ENCODE data around the gene GATD1.

Gene GATD1

DNA sequence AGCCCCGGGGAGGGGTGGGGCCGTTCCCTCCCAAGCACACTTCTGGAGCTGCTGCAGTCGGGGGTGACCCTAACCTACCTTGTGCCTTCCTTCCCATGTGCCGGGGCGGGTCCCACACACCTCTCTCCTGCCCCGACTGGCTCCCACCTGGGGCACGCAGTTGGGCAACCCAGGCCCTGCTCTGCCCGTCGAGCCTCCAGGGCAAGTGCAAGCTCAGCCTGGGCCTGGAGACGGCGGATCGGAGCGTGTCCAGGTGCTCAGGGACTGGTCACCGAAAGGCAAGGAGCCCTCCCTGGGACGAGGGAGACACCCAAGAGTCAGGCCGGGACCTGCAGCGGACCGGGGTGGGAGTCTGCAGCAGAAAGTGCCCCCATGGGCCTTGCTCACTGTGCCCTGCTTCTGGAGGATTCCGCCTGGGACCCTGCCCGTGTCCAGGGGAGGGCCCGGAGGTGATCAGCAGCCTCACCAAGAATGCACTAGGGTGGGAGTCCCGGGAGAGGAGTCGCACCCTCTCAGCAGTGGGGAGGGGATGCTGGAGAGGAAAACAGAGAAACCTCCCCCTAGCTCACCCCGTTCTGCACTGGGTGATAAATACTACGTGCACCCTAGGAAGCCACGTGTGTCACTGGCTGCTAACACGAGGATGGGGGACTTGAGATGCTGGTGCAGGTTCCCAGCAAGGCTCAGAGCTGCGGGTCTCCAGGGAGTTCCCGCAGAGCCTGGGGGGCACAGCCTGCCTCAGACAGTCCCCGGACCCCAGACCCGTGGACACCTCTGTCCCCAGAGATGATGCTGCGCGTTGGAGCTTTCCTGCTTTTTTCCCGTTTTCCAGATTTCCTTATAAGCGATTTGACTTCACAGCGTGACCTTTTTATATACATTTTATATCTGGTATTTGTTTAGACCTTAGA is 5.2 kb upstream of the GATD1 start:
- DNase-seq (ENCODE audit: extremely low read depth in 1 of 2, low read depth in 1 of 2) = no peak

DNA sequence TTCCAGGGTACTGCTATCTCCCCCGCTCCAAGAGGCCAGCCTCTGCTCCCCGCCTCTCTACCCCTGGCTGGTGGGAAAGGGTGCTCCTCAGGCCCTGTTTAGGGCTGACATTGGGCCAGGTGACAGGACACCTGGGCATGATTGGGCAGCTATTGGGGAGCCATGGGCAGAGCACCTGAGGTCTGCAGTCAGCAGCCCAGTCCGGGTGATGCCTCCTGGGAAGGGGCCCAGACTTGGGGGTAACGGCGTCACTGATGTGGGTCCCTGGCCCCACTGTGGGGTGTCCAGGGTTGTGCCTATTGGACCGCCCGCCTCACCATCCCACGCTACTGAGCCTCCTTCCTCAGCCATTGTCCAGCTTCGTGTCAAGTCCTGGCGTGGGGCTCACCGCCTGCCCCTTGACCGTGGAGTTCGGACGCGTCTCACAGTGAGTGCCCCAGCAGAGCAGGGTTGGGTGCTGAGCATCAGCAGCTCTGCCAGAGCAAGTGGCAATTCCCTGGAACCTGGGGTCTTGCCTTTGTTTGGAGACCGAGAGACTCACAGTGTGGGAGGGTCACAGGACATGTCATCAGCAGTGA is 2.8 kb upstream of the GATD1 start:
- no peak for DNase-seq (ENCODE audit: extremely low read depth in 1 of 2, low read depth in 1 of 2)

GRCh38 chr11:778976-779954 is 2.0 kb upstream of the GATD1 start:
- DNase-seq (ENCODE audit: extremely low read depth in 1 of 2, low read depth in 1 of 2) = no peak

GRCh38 chr11:776561-777287 is 563 bp downstream of the GATD1 start:
- no peak for DNase-seq (ENCODE audit: extremely low read depth in 1 of 2, low read depth in 1 of 2)

DNA sequence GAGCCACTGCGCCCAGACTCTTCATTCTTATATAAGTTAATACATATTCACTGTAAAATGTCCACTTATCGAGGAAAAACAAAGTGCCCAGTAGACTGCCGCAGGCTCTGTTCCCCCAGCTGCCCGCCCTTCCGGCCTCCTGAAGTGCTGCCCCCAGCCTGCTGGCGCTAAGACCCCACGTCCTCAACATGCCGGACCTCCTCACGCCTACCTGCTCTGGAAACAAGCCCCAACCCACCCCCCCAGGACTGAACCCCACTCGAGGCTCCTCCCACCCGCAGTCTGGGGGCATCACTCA is 1.1 kb downstream of the GATD1 start:
- DNase-seq (ENCODE audit: extremely low read depth in 1 of 2, low read depth in 1 of 2) = no peak

- DNase-seq (ENCODE audit: extremely low read depth in 1 of 2, low read depth in 1 of 2) = no peak
Measured at GRCh38 chr11:774873-775592, 2.3 kb downstream of the GATD1 start.

- no peak for DNase-seq (ENCODE audit: extremely low read depth in 1 of 2, low read depth in 1 of 2)
Measured at GRCh38 chr11:773830-774229, 3.5 kb downstream of the GATD1 start.

- no peak for DNase-seq (ENCODE audit: extremely low read depth in 1 of 2, low read depth in 1 of 2)
Measured at GRCh38 chr11:773425-773824, 3.9 kb downstream of the GATD1 start.

DNA sequence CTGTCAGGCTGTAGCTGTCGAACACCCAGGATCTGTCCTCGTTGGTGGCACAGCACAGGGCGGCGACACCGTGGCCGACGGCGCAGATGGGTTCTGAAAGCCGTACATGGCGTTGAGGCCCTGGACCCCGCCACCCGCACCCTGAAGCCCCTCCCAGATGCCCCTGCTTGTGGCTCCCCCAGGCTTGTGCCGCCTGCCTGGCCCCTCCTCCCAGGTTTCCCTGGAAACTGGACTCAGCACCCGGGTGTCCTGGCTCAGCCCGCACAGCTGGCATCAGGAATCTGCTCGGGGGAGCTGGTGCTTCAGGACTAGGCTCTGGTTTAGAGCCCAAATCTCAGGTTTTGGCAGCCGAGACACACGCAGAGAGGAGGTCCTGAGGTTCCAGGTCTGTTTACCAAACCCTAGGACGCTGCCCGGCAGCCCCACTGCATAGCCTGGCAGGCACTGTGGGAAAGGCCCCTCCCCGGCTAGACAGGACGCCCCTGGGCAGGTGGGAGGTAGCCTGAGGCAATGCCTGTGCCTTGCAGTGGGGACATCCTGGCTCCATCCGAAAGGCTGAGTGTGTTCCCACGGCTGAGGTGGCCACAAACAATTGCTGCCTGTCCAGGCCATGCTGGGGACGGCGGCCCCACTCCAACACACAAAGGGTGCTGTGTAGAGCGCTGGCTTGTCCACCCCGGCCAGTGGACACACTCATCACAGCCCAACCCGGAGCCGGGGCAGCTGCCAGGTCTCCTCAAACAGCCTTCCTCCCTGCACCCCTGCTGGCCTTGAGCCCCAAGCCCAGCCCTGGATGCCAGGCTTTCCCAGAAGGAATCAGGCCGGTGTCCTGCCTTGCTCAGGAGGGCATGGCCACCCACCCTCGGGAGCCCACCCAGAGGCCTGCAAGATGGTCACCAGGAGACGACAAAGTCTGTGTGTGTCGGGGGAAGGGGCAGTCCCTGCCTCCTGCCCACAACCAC is 4.6 kb downstream of the GATD1 start:
- DNase-seq (ENCODE audit: extremely low read depth in 1 of 2, low read depth in 1 of 2) = no peak

- DNase-seq (ENCODE audit: extremely low read depth in 1 of 2, low read depth in 1 of 2) = no peak
Measured at GRCh38 chr11:771617-772204, 5.6 kb downstream of the GATD1 start.

- DNase-seq (ENCODE audit: extremely low read depth in 1 of 2, low read depth in 1 of 2) = no peak
Measured at GRCh38 chr11:770642-771616, 6.4 kb downstream of the GATD1 start.

- DNase-seq (ENCODE audit: extremely low read depth in 1 of 2, low read depth in 1 of 2) = no peak
Measured at GRCh38 chr11:769887-770641, 7.2 kb downstream of the GATD1 start.

GRCh38 chr11:767238-767637 is 10.0 kb downstream of the GATD1 start:
- no peak for DNase-seq (ENCODE audit: extremely low read depth in 1 of 2, low read depth in 1 of 2)

DNA sequence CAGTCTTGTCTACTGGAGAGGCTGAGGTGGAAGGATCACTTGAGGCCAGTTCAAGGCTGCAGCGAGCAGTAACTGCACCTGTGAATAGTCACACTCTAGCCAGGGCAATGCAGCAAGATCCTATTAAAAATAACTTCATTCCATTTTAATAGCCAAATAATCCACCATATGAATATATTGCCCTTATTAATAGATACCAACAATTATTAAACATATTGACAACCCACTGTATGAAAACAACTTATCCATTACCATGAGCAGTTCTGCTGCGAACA is 10.4 kb downstream of the GATD1 start:
- no peak for DNase-seq (ENCODE audit: extremely low read depth in 1 of 2, low read depth in 1 of 2)

DNA sequence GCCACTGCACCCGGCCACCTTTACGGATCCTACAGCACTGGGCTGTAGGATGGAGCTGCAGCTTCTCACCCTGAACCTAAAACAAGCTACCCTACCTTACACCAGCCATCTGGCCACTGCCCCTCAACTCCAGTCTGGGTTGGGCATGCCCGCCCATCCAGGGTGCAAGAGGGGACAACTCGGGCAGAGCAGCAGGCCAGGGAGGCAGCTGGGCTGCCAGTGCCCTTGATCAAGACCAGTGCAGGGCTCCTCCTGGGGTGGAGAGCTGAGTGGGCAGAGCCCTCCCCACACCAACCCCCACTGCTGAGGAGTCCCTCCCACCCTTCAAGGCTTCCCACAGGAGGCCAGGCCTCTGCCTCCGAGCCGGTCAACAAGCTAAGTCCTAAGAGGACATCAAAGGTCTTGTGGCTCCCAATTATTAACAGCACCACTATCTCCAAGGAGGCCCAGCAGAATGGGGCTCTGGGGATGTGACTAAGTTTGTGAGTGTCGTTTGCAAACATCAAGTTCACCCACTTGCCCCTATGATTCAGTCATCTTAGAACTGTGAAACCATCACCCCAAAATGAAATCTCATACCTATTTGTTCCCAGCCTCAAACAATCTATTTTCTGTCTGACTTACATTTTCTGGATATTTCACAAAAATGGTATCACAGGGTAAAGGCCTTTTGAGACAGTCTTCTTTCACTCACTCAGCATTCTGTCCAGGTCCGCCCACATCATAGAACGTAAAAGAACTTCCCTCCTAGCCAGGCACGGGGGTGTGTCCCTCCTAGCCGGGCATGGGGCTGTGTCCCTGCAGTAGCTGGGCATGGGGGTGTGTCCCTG is 11.0 kb downstream of the GATD1 start:
- DNase-seq (ENCODE audit: extremely low read depth in 1 of 2, low read depth in 1 of 2) = no peak

DNA sequence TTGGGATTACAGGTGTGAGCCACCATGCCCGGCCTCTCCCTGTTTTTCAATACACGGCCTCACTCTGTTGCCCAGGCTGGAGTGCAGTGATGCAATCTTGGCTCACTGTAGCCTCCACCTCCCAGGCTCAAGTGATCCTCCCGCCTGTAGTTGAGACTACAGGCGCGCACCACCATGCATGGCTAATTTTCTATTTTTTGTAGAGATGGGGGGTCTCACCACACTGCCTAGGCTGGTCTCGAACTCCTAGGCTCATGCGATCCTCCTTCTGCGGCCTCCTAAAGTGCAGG is 11.5 kb downstream of the GATD1 start:
- DNase-seq (ENCODE audit: extremely low read depth in 1 of 2, low read depth in 1 of 2) = no peak
